Fibroblast of lung (primary cell): ENCODE data around the gene EYS.

ENCODE experiments used
- CTCF ChIP-seq, 2 donors: IDR thresholded peaks in 1 of 2; conservative IDR thresholded peaks in 1 of 2; 1 replicate in 1 of 2; 2 replicates in 1 of 2; pipeline ENCODE4 v1.5.1; 2011 to 2012; ENCODE audit warnings: low read length in 2 of 2, control low read depth in 1 of 2, inconsistent platforms in 1 of 2, low read depth in 1 of 2, mild to moderate bottlenecking in 1 of 2
- EZH2 ChIP-seq: IDR thresholded peaks from 2 replicates; pipeline ENCODE4 v1.5.1; 2012; ENCODE audit warnings: low read length, control low read depth, mild to moderate bottlenecking; ENCODE audit errors: missing control alignments

- TF ChIP-seq CTCF (conservative IDR thresholded peaks at IDR 0.05 in 1 of 2, IDR thresholded peaks at IDR 0.05 in 1 of 2; ENCODE audit: low read depth in 1 of 2, low read length in 2 of 2) (no peak), EZH2 (no peak)
Measured at GRCh38 chr6:65253041-65253440, 454.0 kb downstream of the EYS start.
